HG03521 (cell line): ENCODE data around the gene F2.
"Not testable (repeated sequence)": the region's sequence is repeated elsewhere in the genome, so short reads cannot be mapped to it uniquely, and the experiment has no call there.

Experiments
- ATAC-seq: cut with Tn5 transposase; IDR thresholded peaks from one replicate; pipeline ENCODE4 v1.9.1; 2021; ENCODE audit warnings: mild to moderate bottlenecking, moderate library complexity; ENCODE audit not compliant: unreplicated experiment

Gene F2

GRCh38 chr11:46719048-46719542 lies at the start of gene F2:
Gene F2 (plus strand): TSS chr11:46719213. CDS start chr11:46719236, 23 bp downstream.
- ATAC-seq, result no peak

GRCh38 chr11:46669711-46670139 lies 49.3 kb upstream of the F2 start:
- ATAC-seq, result no peak

GRCh38 chr11:46670521-46670920 lies 48.5 kb upstream of the F2 start:
- not testable (repeated sequence) for ATAC-seq

GRCh38 chr11:46671958-46672315 lies 47.1 kb upstream of the F2 start:
- ATAC-seq, result no peak

GRCh38 chr11:46672381-46672839 lies 46.6 kb upstream of the F2 start:
- ATAC-seq, result no peak

- no peak for ATAC-seq
These were observed 45.1 kb upstream of the F2 start for GRCh38 chr11:46673713-46674462.

- no peak for ATAC-seq
These were observed 44.3 kb upstream of the F2 start for GRCh38 chr11:46674463-46675287.

- ATAC-seq, result no peak
These were observed 43.6 kb upstream of the F2 start for GRCh38 chr11:46675288-46675851.

- no peak for ATAC-seq
These were observed 43.1 kb upstream of the F2 start for GRCh38 chr11:46675949-46676348.

GRCh38 chr11:46676436-46677158 lies 42.4 kb upstream of the F2 start:
- no peak for ATAC-seq

- ATAC-seq, result no peak
These were observed 41.8 kb upstream of the F2 start for GRCh38 chr11:46677169-46677568.

GRCh38 chr11:46677991-46678740 lies 40.8 kb upstream of the F2 start:
- ATAC-seq, result no peak

GRCh38 chr11:46678741-46679130 lies 40.3 kb upstream of the F2 start:
- no peak for ATAC-seq

GRCh38 chr11:46679241-46680163 lies 39.5 kb upstream of the F2 start:
- ATAC-seq, result no peak

GRCh38 chr11:46680164-46680760 lies 38.8 kb upstream of the F2 start:
- ATAC-seq, result no peak

- ATAC-seq, result no peak
These were observed 38.2 kb upstream of the F2 start for GRCh38 chr11:46680815-46681214.

- no peak for ATAC-seq
These were observed 37.2 kb upstream of the F2 start for GRCh38 chr11:46681814-46682213.
